ENCODE measurements around the gene TTC9. TPM values are rescaled to one million over a fixed set of nuclear protein-coding genes. Genes with fewer than 3 reads are reported as not detected.

Gene TTC9
- total RNA-seq, 2 donors from 2014 or later = 3.2 to 6.7 TPM

DNA sequence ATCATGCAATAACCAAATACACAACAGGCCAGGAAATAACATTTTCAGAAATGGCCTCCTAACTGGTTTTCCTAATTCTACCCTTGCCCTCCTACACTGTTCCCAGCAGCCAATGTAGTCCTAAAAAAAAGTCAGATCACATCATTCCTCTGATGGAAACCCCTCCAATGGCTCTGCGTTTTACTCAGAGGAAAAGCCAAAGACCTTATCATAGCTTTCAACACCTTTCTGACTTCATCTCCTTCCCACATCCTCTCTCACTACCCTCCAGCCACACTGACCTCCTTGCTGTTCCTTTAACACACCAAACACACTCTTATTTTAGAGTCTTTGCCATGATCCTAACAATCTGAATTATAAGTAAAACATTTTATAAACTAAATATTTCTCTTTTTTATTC lies 42.4 kb upstream of the TTC9 start:
- H3K4me1 ChIP-seq (replicated peaks) = peaks cover 9% of the 10 kb centered on the region
- 60% methylated on average over 1 of the region's 1 CpG for WGBS

DNA sequence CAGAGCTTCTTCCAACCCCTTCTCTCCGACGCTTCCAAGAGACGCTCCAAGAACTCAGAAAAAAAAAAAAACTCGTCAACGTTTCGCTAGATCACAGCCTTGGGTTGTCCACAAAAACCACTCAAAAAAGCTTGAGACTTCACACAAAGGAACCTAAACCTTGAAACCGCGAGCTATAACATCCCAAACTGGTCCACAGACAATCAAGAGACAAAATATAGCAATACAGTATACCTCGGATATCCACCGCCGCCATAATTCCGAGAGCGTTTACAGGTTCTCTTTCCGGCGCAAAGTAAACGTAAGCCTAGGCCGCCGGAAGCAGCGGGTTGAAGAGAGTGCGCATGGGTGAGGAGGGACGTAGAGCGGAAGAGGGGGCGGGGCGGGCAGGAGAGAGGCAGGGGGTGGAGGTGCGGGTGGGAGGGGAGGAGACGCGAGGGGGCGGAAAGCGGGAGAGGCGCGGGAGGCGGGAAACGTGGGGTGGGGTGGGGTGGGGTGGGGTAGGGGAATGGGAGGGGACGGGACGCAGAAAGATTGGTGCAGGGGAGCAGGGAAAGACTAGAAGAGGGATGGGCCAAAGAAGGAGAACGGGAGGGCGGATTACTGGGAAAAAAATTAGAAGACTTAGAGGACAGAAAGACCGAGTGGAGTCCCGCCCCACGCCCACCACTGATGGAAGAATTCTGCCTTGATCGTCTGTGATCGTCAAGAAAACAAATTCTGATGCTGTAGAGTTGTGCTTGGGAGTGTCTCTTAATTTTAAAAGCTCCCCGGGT lies 41.1 kb upstream of the TTC9 start, which contains the start of gene MED6:
MED6 (minus strand) TSS at position 274 of the 776 bp plus-strand sequence; CDS start at position 256, 18 bp downstream.
- Histone ChIP-seq H3K9me3 (no peaks in the 10 kb centered on the region), H3K27me3 (replicated peaks; ENCODE audit: insufficient read depth) (no peaks in the 10 kb centered on the region), H3K4me1 (replicated peaks) (peaks cover 9% of the 10 kb centered on the region), H3K27ac (peak within 1 kb of the TSS; percentile 63 to 66), H3K4me3 (peak within 1 kb of the TSS; percentile 61 to 80), H3K36me3 (peaks cover 0 to 4% of the 10 kb centered on the region in 2 donors)
- WGBS = 1% methylated on average over 43 of the region's 43 CpGs
- peak; percentile 91 for DNase-seq (ENCODE audit: low spot score)
- intact Hi-C loops (cut with DNase I) = loop anchor here (10.0 kb wide), 1 partner anchor 246 kb away; the partner anchor contains the start of gene COX16
- TF ChIP-seq POLR2AphosphoS5 (IDR thresholded peaks at IDR 0.05) = peak; percentile 96
- no peak for TF ChIP-seq POLR2A (IDR thresholded peaks at IDR 0.05)

More for the DNA sequence above, 42.4 kb upstream of the TTC9 start:
- H3K9me3 ChIP-seq = no peaks in the 10 kb centered on the region
- H3K27me3 ChIP-seq (replicated peaks; ENCODE audit: insufficient read depth) = no peaks in the 10 kb centered on the region
- H3K4me3 ChIP-seq = no peak overlapping the region
- H3K36me3 ChIP-seq = peaks cover 5 to 6% of the 10 kb centered on the region in 2 donors
- H3K27ac ChIP-seq = no peak overlapping the region
- TF ChIP-seq POLR2A (IDR thresholded peaks at IDR 0.05) (no peak), POLR2AphosphoS5 (IDR thresholded peaks at IDR 0.05) (no peak)
- TF ChIP-seq, protein P1, sequence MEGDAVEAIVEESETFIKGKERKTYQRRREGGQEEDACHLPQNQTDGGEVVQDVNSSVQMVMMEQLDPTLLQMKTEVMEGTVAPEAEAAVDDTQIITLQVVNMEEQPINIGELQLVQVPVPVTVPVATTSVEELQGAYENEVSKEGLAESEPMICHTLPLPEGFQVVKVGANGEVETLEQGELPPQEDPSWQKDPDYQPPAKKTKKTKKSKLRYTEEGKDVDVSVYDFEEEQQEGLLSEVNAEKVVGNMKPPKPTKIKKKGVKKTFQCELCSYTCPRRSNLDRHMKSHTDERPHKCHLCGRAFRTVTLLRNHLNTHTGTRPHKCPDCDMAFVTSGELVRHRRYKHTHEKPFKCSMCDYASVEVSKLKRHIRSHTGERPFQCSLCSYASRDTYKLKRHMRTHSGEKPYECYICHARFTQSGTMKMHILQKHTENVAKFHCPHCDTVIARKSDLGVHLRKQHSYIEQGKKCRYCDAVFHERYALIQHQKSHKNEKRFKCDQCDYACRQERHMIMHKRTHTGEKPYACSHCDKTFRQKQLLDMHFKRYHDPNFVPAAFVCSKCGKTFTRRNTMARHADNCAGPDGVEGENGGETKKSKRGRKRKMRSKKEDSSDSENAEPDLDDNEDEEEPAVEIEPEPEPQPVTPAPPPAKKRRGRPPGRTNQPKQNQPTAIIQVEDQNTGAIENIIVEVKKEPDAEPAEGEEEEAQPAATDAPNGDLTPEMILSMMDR (IDR thresholded peaks at IDR 0.05) = no peak
- intact Hi-C loops (cut with DNase I) = no loop called here
- no peak for DNase-seq (ENCODE audit: low spot score)

DNA sequence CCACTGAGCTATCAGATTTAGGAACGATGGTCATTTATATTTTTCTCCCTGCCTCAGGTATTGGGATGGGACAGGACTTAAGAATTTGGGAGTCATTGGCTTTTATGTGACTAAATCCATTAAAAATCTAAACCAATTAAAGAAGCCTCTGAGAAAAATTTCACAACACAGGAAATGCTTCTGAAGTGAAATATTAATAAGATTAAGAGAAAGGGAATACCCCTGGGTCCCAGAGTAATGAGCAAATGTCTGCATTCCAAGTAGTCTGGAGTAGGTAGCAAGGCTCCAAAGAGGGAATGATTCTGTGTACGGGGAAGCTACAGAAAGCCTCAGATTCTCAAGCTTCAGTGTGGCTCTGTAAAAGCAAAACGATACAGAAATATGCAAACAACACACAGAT lies 40.6 kb upstream of the TTC9 start:
- peaks cover 9% of the 10 kb centered on the region for H3K4me1 ChIP-seq (replicated peaks)
- peak overlapping the region; percentile 61 to 80 for H3K4me3 ChIP-seq
- no peak for DNase-seq (ENCODE audit: low spot score)
- TF ChIP-seq POLR2A (IDR thresholded peaks at IDR 0.05) = no peak
- TF ChIP-seq, protein P1 (IDR thresholded peaks at IDR 0.05) = no peak
- H3K27ac ChIP-seq = peak overlapping the region; percentile 59 to 66
- no peaks in the 10 kb centered on the region for H3K9me3 ChIP-seq
- peaks cover 0 to 2% of the 10 kb centered on the region in 2 donors for H3K36me3 ChIP-seq
- intact Hi-C loops (cut with DNase I) = loop anchor here (10.0 kb wide), 1 partner anchor 246 kb away; the partner anchor contains the start of gene COX16
- H3K27me3 ChIP-seq (replicated peaks; ENCODE audit: insufficient read depth) = no peaks in the 10 kb centered on the region
- 20% methylated on average over 3 of the region's 3 CpGs for WGBS

DNA sequence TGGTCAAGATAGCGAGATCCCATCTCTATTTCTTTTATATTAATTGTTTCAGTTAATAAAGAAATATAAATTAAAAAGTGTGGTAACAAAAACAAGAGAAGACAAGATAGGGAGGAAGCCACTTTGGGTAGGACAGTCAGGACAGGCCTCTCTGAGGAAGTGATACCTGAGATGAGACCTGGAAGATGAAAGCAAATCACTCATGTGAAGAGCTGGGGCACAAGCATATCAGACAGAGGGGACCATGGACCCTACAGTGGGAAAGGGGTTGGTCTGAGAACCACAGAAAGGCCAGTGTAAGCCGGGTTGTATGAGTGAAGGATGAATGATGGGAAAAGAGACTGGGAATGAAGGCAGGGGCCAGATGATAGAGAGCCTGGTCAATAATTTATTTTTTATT lies 39.5 kb upstream of the TTC9 start:
- Histone ChIP-seq H3K4me3 (no peak overlapping the region), H3K27ac (no peak overlapping the region), H3K36me3 (no peaks in the 10 kb centered on the region), H3K4me1 (replicated peaks) (peaks cover 9% of the 10 kb centered on the region), H3K9me3 (no peaks in the 10 kb centered on the region), H3K27me3 (replicated peaks; ENCODE audit: insufficient read depth) (no peaks in the 10 kb centered on the region)
- DNase-seq (ENCODE audit: low spot score) = no peak
- TF ChIP-seq, protein P1 (IDR thresholded peaks at IDR 0.05) = no peak
- TF ChIP-seq POLR2A (IDR thresholded peaks at IDR 0.05) = no peak
- TF ChIP-seq POLR2AphosphoS5 (IDR thresholded peaks at IDR 0.05) = no peak
- intact Hi-C loops (cut with DNase I) = loop anchor here (10.0 kb wide), 1 partner anchor 247 kb away; the partner anchor contains the start of gene COX16
- 86% methylated on average over 2 of the region's 2 CpGs for WGBS

DNA sequence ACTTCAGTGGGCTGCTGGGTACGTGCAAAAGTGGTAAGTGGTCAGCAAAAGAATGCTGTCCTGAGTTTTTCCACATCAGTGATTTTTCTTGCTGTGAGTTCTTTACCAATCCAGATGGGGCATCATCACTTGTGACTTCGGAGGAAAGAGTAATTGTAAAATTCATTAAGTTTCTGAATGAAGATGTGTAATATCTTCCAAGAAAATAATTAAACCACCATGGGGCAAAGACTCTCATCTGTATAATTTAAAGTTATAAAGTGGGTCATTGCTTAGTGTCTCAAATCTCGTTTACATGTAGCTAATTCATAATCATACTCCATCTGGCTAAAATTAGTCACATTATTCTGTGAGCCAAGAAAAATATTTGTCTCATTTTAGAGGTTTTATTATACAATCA lies 30.5 kb upstream of the TTC9 start:
- intact Hi-C loops (cut with DNase I) = no loop called here
- TF ChIP-seq POLR2AphosphoS5 (IDR thresholded peaks at IDR 0.05) (no peak), POLR2A (IDR thresholded peaks at IDR 0.05) (no peak)
- TF ChIP-seq, protein P1 (IDR thresholded peaks at IDR 0.05) = no peak
- Histone ChIP-seq H3K9me3 (no peaks in the 10 kb centered on the region), H3K36me3 (no peaks in the 10 kb centered on the region), H3K4me3 (no peak overlapping the region), H3K27me3 (replicated peaks; ENCODE audit: insufficient read depth) (no peaks in the 10 kb centered on the region), H3K27ac (no peak overlapping the region), H3K4me1 (replicated peaks) (no peaks in the 10 kb centered on the region)
- no peak for DNase-seq (ENCODE audit: low spot score)
- WGBS = 51% methylated on average over 3 of the region's 3 CpGs

Measured in prostate gland (tissue), 2 donors.